Endothelial cell of umbilical vein (primary cell): ENCODE measurements around the gene ARMCX2. TPM values are rescaled to one million over a fixed set of nuclear protein-coding genes. Genes with fewer than 3 reads are reported as not detected.

Experiments used
- BruUV-seq: library from RNA; stranded (reverse); fragments of 400-500 nt; replicated peaks from 2 replicates; lab custom pipeline; 2021; lab: Mats Ljungman, UMichigan
- CTCF ChIA-PET: fragments of 300-600, 350-600 bp; sonication (Branson Sonifier 250); formaldehyde crosslinking; loops from one replicate; lab custom pipeline; 2021; ENCODE audit warnings: antibody characterized with exemption, inconsistent platforms; lab: Charles Lee
- POLR2A ChIA-PET: fragments of 300-600, 350-600 bp; sonication (Branson Sonifier 250); formaldehyde crosslinking; loops from one replicate; lab custom pipeline; 2021; ENCODE audit warnings: antibody characterized with exemption, inconsistent platforms; lab: Charles Lee
- DNase-seq: peaks from one replicate; pipeline ENCODE4 v3.0.0-alpha.2; 2011; ENCODE audit warnings: low read depth, low spot score
- FAIRE-seq: peaks from 2 replicates; lab custom pipeline; 2011; peaks lifted over from hg19 to GRCh38; lab: Jason Lieb, UNC
- H2AFZ ChIP-seq: 2 replicates; pipeline ENCODE4 v1.6.0; 2012; ENCODE audit warnings: low read depth, low read length, control low read depth, inconsistent platforms
- H3K27ac ChIP-seq: 2 replicates; pipeline ENCODE4 v1.5.1; 2011; ENCODE audit warnings: low read depth, mild to moderate bottlenecking, control low read depth, low read length, moderate library complexity; ENCODE audit not compliant: insufficient read depth
- H3K27me3 ChIP-seq, 2 experiments: 2 replicates each; pipeline versions ENCODE4 v1.6.0 to v1.6.1; 2011; ENCODE audit warnings: low read length in 2 of 2, mixed read lengths in 1 of 2; ENCODE audit not compliant: control insufficient read depth in 2 of 2, insufficient read depth in 2 of 2
- H3K36me3 ChIP-seq, 2 experiments: 2 replicates in 1 of 2; 3 replicates in 1 of 2; pipeline ENCODE4 v1.5.1; 2011; ENCODE audit warnings: low read length in 2 of 2, mild to moderate bottlenecking in 1 of 2, moderate library complexity in 1 of 2; ENCODE audit not compliant: control insufficient read depth in 2 of 2, insufficient read depth in 2 of 2; ENCODE audit errors: extremely low read depth in 1 of 2
- H3K4me1 ChIP-seq: 3 replicates; pipeline ENCODE4 v1.5.1; 2011; ENCODE audit warnings: mild to moderate bottlenecking, low read length; ENCODE audit not compliant: control insufficient read depth, insufficient read depth; ENCODE audit errors: extremely low read depth
- H3K4me2 ChIP-seq: 2 replicates; pipeline ENCODE4 v1.6.1; 2011; ENCODE audit warnings: low read length, control low read depth, mixed read lengths; ENCODE audit not compliant: insufficient read depth
- H3K4me3 ChIP-seq, 3 experiments: fragments of 200-600 bp in 1 of 3; sonication (generic), shearing (Covaris generic) in 1 of 3; replicated peaks in 1 of 3; 2 replicates each; pipeline ENCODE4 v1.5.1; 2011 to 2016; ENCODE audit warnings: control low read depth in 3 of 3, low read length in 3 of 3, mild to moderate bottlenecking in 2 of 3, inconsistent platforms in 1 of 3, low read depth in 1 of 3, moderate library complexity in 1 of 3; ENCODE audit not compliant: insufficient read depth in 1 of 3
- H3K79me2 ChIP-seq: 2 replicates; pipeline ENCODE4 v1.6.0; 2012; ENCODE audit warnings: low read length, inconsistent platforms; ENCODE audit not compliant: control insufficient read depth, insufficient read depth
- H3K9ac ChIP-seq: replicated peaks from 2 replicates; pipeline ENCODE3; 2011; ENCODE audit warnings: low read length, control low read depth; ENCODE audit not compliant: insufficient read depth; ENCODE audit errors: extremely low read depth
- H3K9me1 ChIP-seq: replicated peaks from 3 replicates; pipeline ENCODE4 v1.6.0; 2011; ENCODE audit warnings: mild to moderate bottlenecking, low read length; ENCODE audit not compliant: control insufficient read depth, insufficient read depth; ENCODE audit errors: extremely low read depth
- H3K9me3 ChIP-seq: replicated peaks from 2 replicates; pipeline ENCODE4 v1.5.1; 2012; ENCODE audit warnings: low read length, inconsistent platforms; ENCODE audit not compliant: control insufficient read depth, insufficient read depth
- H4K20me1 ChIP-seq: replicated peaks from 2 replicates; pipeline ENCODE3; 2011; ENCODE audit warnings: mild to moderate bottlenecking, low read length; ENCODE audit not compliant: control insufficient read depth, insufficient read depth; ENCODE audit errors: extremely low read depth
- EZH2 ChIP-seq: IDR thresholded peaks from 2 replicates; pipeline ENCODE4 v1.6.1; 2012; ENCODE audit warnings: borderline replicate concordance, low read depth, mild to moderate bottlenecking, moderate library complexity, low read length, inconsistent platforms; ENCODE audit not compliant: severe bottlenecking
- FOS ChIP-seq: IDR thresholded peaks from 2 replicates; pipeline ENCODE4 v1.6.1; 2011; ENCODE audit warnings: mild to moderate bottlenecking, low read length, moderate library complexity, borderline replicate concordance; ENCODE audit not compliant: insufficient read depth
- GATA2 ChIP-seq: IDR thresholded peaks from 2 replicates; pipeline ENCODE4 v1.7.0; 2011; ENCODE audit warnings: low read depth, mild to moderate bottlenecking, moderate library complexity, mixed read lengths, low read length; ENCODE audit not compliant: insufficient read length, insufficient read depth
- JUN ChIP-seq: IDR thresholded peaks from 2 replicates; pipeline ENCODE4 v1.6.1; 2011; ENCODE audit warnings: borderline replicate concordance, low read depth; ENCODE audit not compliant: insufficient read length, insufficient read depth
- MYC ChIP-seq: IDR thresholded peaks from one replicate; pipeline ENCODE4 v1.6.1; 2011; ENCODE audit warnings: mild to moderate bottlenecking, low read depth, low read length
- POLR2A ChIP-seq: IDR thresholded peaks from 2 replicates; pipeline ENCODE4 v1.6.1; 2012; ENCODE audit warnings: low read depth, mild to moderate bottlenecking, control low read depth, low read length
- POLR2AphosphoS5 ChIP-seq: IDR thresholded peaks from 2 replicates; pipeline ENCODE4 v1.6.1; 2012; ENCODE audit warnings: low read depth, mild to moderate bottlenecking, control low read depth, low read length, moderate library complexity; ENCODE audit not compliant: insufficient read depth
- dilution Hi-C: fragments of 300-500 bp; cut with MboI; formaldehyde crosslinking; loops from one replicate; pipeline ENCODE4 v1.15.0; 2019; ENCODE audit warnings: low sequenced_read_pairs; ENCODE audit not compliant: extremely low pct_ligation_motif_present
- intact Hi-C: fragments of 100-400 bp; cut with micrococcal nuclease; formaldehyde crosslinking; loops from one replicate; pipeline ENCODE4 v1.10.0; 2022
- polyA plus RNA-seq, 4 experiments: library from polyadenylated mRNA; depleted of rRNA in 3 of 4; stranded (reverse) in 3 of 4; unstranded in 1 of 4; fragments of >200 nt; gene quantifications; 2 replicates each; pipeline versions ENCODE4 v1.2.1 to v1.2.3, GENCODE V29; 2011 to 2012; ENCODE audit warnings: missing spikeins in 1 of 4
- total RNA-seq: library from RNA; stranded (reverse); gene quantifications from 2 replicates; pipeline ENCODE4 v1.2.3, GENCODE V29; 2021
- TF ChIP-seq, protein P1 (sequence below): IDR thresholded peaks from 2 replicates; pipeline ENCODE4 v1.6.1; 2011; ENCODE audit not compliant: insufficient read depth, insufficient read length
- TF ChIP-seq, protein P2 (sequence below), 2 donors: IDR thresholded peaks; 1 replicate in 1 of 2; 2 replicates in 1 of 2; pipeline ENCODE4 v1.5.1; 2011; ENCODE audit warnings: low read length in 2 of 2, mild to moderate bottlenecking in 2 of 2, moderate library complexity in 2 of 2, control low read depth in 1 of 2, inconsistent platforms in 1 of 2, low read depth in 1 of 2; ENCODE audit not compliant: insufficient read depth in 1 of 2; ENCODE audit errors: extremely low read depth in 1 of 2

Gene ARMCX2
- total and polyA plus RNA-seq, 2 donors (not counting 3 experiments of a cell fraction or from before 2014, with no cell fraction given): 37.4 to 103 TPM

DNA sequence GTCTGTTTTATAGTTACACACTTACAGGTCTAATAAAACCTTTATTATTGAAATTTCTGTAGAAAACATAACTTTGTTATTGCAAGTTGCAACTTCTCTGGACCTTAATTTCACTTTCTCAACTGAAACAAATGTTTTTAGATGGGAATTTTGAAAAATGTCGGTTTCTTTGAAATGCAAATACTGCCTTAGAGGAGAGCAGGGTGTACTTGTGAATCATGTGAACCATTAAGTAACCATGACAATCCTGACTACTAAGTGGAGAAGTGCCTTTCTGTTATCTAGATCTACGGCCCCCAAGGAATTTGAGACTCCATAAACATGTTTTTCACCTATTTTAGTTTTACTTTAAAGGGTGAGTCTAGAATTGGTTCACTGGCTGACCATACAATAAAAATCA is 8.5 kb upstream of the ARMCX2 start:
- intact Hi-C loops: no loop called here
- H4K20me1 ChIP-seq: no peaks in the 10 kb centered on the region
- no peak overlapping the region for H3K4me3 ChIP-seq
- H3K9ac ChIP-seq: no peak overlapping the region
- H3K79me2 ChIP-seq: no peaks in the 10 kb centered on the region
- DNase-seq: no peak
- no peak overlapping the region for H2AFZ ChIP-seq
- no peaks in the 10 kb centered on the region for H3K27me3 ChIP-seq
- TF ChIP-seq POLR2AphosphoS5: no peak
- no peak for TF ChIP-seq EZH2
- no peak for TF ChIP-seq JUN
- TF ChIP-seq GATA2: no peak
- TF ChIP-seq, protein P1, sequence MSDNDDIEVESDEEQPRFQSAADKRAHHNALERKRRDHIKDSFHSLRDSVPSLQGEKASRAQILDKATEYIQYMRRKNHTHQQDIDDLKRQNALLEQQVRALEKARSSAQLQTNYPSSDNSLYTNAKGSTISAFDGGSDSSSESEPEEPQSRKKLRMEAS: no peak
- TF ChIP-seq, protein P2, sequence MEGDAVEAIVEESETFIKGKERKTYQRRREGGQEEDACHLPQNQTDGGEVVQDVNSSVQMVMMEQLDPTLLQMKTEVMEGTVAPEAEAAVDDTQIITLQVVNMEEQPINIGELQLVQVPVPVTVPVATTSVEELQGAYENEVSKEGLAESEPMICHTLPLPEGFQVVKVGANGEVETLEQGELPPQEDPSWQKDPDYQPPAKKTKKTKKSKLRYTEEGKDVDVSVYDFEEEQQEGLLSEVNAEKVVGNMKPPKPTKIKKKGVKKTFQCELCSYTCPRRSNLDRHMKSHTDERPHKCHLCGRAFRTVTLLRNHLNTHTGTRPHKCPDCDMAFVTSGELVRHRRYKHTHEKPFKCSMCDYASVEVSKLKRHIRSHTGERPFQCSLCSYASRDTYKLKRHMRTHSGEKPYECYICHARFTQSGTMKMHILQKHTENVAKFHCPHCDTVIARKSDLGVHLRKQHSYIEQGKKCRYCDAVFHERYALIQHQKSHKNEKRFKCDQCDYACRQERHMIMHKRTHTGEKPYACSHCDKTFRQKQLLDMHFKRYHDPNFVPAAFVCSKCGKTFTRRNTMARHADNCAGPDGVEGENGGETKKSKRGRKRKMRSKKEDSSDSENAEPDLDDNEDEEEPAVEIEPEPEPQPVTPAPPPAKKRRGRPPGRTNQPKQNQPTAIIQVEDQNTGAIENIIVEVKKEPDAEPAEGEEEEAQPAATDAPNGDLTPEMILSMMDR (IDR thresholded peaks at IDR 0.05; ENCODE audit: extremely low read depth in 1 of 2, insufficient read depth in 1 of 2, low read depth in 1 of 2, low read length in 2 of 2): no peak
- no peak for TF ChIP-seq FOS
- no peak for TF ChIP-seq POLR2A
- TF ChIP-seq MYC: no peak
- no peak overlapping the region for H3K27ac ChIP-seq
- H3K4me1 ChIP-seq: no peaks in the 10 kb centered on the region
- H3K9me3 ChIP-seq: no peaks in the 10 kb centered on the region
- ChIA-PET POLR2A (no interaction called here), CTCF (no interaction called here)
- FAIRE-seq: no peak
- no peaks in the 10 kb centered on the region for H3K36me3 ChIP-seq
- no TSS peak for BruUV-seq
- H3K9me1 ChIP-seq: no peaks in the 10 kb centered on the region
- H3K4me2 ChIP-seq: no peak overlapping the region
- dilution Hi-C loops: no loop called here
